ENCODE measurements around the gene BTN1A1.
"Not testable (repeated sequence)": the region's sequence is repeated elsewhere in the genome, so short reads cannot be mapped to it uniquely, and the experiment has no call there.

BTN1A1 gene

DNA sequence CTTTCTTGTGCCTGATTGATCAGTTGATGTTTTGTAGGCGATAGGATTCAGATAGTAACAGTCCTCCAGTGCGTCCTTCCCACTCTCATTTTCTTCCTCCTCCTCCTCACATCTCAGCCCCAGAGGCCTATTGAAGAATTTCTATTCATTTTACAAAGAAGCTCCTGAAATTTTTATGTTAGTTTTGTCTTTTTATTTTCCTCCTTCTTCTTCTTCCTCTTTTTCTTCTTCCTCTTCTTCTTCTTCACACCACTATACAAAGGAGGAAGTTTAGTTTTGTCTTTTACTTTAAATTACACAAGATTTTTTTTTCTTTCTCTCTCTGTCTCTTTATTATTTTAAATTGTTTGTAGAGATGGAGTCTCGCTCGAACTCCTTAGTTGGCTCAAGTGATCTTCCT lies 23.2 kb upstream of the BTN1A1 start:
- no peak for FAIRE-seq

GRCh38 chr6:26477426-26477825 lies 22.7 kb upstream of the BTN1A1 start:
- FAIRE-seq: no peak

DNA sequence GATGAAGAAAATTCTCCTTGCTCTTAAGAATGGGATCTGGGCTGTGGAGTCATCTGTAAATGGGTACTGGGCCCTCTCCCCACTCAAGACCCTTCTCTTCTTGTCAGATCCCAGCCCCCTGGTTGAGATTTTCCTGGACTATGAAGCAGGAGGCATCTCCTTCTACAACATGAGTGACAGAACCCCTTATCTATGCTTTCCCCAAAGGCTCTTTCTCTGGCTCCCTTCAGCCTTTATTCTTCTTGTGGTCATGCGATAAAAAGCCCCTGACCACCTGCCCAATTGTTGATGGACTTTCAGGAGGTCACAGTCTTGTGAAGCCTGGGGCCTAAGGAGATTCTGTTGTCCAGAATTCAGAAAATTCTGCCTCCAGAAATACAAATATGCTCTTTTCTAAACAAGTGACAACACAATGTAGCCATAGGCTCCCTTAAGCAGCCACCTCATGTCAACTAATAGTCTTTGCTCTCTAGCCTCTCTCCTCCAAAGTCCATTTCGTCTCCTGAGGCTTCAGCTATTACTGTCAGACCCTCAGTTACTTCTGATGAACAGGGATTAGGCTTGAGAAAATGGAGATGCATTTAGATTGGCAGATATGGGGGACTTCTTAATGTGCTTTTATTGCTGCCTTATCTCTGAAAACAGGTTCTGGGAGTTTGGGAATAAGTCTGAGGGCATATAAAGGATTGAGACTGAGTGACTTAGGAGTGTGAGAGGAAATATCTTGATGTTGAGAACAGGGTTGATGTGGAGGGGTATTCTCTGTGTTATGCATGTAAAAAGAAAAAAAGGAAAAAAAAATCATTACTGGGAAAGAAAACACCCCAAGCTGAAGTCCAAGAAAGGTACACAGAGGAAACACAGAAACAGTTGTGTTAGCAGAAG lies 21.8 kb upstream of the BTN1A1 start:
- no peak for FAIRE-seq

- FAIRE-seq: no peak
These were observed 21.2 kb upstream of the BTN1A1 start for GRCh38 chr6:26478985-26479278.

DNA sequence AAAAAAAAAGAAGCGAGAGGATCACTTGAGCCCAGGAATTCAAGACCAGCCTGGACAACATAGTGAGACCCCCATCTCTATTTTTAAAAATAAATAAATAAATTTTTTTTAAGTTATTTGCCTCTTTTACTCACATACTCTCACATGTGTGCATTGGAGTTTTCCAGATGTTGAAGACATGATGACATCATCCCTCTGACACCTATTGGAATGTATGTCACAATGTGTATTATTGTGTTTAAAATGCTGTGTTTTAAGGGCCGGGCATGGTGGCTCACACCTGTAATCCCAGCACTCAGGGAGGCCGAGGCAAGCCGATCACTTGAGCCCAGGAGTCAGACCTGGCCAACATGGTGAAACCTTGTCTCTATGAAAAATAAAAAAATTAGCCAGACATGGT lies 17.8 kb upstream of the BTN1A1 start:
- no peak for FAIRE-seq

DNA sequence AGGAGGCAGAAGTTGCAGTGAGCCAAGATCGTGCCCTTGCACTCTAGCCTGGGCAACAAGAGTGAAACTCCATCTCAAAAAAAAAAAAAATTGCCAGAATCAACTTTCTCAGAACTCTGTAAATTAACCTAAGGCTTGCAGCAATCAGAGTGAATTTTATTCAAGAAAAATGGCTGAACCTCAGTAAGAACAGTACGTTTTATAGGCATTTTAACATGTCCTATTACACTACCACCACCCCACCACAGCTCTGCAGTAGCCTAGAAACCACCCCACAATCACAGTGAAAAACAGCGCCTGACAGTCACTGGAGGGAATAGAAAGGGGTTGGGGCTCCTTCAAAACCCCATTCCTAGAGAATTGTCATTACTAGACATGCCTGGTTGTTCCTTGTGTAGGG lies 16.4 kb upstream of the BTN1A1 start:
- FAIRE-seq: no peak

DNA sequence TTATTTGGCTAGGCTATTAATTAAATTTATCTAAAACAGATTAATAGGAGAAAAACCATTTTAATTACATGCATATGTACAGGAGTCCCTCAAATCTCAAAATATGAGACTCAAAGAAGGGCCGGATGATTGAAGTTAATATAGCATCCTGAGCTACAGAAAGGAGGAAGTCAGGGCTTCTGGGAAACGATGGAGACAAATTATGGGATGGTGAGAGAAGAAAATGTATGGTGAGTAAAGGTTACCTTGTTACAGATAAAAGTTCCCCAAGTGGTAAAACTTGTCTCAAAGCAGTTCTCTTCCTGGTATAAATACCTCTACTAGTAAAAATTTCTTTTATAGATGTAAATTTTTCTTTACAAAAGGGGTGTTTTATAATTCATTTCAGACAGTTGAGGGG lies 15.9 kb upstream of the BTN1A1 start:
- FAIRE-seq: no peak

DNA sequence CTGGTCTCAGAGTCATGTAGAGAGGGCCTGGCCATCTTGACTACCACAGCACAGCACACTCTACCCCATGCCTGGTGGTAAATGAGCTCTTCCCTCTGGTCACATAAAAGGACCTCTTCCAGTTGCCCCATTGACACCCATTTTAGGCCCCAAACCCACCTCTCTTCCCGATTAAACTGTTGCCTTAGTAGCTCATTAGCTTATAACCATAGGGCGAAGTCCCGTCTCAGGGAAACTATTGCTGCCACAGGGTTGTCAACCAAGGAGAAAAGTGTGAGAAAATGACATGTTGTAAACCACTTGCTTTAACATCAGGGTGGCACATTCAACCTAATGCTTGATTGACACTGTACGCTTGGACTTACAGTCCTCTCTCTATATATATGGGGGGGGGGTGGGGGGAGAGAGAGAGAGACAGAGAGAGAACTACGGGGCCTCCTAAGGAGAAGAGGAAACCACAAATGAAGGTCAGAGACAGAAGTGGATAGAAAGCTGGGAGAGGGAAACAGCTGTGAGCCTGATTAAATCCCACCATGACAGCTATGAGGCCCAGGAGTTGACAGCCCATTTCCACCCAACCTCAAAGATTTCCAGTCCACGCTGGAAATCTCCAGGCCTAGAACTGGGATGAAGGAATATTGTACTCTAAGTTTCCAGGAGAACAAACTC lies 14.9 kb upstream of the BTN1A1 start:
- FAIRE-seq: no peak

DNA sequence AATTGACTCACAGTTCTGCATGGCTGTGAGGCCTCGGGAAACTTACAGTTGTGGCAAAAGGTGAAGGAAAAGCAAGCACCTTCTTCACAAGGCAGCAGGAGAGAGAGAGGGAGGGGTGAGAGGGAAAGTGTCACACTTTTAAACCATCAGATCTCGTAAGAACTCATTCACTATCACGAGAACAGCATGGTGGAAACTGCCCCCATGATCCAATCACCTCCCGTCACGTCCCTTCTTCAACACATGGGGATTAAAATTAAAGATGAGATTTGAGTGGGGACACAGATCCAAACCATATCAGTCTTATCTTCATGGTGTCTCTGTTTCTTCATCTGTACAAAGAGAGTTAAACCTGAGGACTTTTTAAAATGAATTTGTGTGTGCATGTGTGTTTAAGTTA lies 13.7 kb upstream of the BTN1A1 start:
- FAIRE-seq: no peak

GRCh38 chr6:26487466-26487865 lies 12.6 kb upstream of the BTN1A1 start:
- FAIRE-seq: no peak

DNA sequence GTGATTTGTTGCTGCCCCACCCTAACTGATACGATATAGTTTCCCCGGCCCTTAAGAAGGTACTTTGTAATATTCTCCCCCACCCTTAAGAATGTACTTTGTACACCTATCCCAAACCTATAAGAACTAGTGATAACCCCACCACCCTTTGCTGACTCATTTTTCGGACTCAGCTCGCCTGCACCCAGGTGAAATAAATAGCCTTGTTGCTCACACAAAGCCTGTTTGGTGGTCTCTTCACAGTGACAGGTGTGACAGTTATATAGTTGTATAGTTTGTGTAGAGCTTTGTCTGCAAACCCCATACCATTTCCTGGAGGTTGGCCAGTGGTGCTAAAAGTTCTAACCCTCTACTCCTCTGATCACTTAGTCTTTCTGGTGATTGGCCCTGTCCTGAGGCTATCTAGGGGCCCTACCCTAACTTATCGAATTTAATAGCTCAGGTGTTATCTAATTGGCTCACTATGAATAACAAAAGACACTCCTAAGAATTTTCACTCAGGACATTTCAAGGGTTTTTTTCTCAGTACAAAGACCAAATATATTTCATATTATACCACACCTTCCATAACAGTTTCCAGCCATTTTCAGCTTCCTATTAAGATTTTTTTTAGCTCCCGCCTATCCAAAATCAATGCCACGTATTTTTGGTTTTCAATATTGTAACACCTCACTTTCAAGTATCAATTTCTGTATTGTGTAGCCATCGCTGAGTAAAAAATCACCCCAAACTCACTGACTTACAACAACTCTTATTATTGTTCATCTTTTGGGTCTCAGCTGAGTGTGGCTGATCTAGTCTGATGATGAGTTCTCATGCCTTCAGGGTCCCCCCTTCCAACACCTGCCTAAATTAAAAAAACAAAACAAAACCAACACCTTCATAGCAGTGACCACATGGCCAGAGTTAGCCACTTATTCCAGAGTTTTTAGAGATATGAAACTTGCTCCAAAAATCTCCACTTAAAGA lies 9.8 kb upstream of the BTN1A1 start:
- no peak for FAIRE-seq

- FAIRE-seq: no peak
These were observed 8.5 kb upstream of the BTN1A1 start for GRCh38 chr6:26491604-26492003.

GRCh38 chr6:26493258-26493657 lies 6.8 kb upstream of the BTN1A1 start:
- no peak for FAIRE-seq

DNA sequence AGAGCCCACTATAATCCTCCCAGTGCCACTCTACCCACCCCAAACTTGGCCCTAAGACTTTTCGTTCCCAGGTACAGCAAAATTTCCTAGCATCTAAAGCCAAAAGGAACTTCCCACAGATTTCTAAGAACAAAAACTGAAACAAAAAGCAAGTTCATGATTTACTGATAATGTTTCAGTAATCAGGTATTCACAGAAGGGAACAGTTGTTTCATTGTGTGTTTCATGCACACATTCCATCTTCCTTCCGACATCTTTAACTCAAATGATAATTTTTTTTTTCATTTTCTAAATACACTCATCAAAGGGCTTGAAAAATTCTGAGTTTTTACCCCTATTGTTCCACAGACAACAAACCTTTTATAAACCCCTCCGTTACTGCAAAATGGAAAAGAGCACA lies 6.0 kb upstream of the BTN1A1 start:
- no peak for FAIRE-seq

DNA sequence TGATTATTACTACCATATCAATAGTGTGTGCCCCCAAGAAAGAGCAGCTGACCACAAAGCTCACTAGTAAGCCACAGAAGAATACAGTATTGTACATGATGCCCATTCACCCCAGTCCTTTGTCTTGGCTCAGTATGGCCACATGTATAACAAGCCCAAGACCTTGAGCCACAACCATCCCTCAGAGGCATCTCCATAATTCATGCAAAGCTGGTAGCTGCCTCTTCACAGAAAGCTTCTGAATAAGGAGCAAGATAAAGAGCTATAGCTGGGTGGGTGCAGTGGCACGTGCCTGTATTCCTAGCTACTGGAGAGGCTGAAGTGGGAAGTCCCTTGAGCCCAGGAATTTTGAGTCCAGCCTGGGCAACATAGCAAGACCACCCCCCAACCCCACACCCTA lies 4.8 kb upstream of the BTN1A1 start:
- FAIRE-seq: no peak

GRCh38 chr6:26497610-26498009 lies 2.5 kb upstream of the BTN1A1 start:
- FAIRE-seq: no peak

DNA sequence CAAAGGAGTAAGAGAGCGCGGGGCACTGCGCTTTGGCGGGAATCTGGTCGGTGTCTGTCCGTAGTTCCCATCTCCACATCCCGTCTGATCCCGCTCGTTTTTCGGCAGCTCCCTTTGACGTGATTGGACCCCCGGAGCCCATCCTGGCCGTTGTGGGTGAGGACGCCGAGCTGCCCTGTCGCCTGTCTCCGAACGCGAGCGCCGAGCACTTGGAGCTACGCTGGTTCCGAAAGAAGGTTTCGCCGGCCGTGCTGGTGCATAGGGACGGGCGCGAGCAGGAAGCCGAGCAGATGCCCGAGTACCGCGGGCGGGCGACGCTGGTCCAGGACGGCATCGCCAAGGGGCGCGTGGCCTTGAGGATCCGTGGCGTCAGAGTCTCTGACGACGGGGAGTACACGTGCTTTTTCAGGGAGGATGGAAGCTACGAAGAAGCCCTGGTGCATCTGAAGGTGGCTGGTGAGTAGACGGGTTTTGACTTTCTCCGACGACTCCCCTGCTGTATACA lies 1.4 kb downstream of the BTN1A1 start:
- no peak for FAIRE-seq

DNA sequence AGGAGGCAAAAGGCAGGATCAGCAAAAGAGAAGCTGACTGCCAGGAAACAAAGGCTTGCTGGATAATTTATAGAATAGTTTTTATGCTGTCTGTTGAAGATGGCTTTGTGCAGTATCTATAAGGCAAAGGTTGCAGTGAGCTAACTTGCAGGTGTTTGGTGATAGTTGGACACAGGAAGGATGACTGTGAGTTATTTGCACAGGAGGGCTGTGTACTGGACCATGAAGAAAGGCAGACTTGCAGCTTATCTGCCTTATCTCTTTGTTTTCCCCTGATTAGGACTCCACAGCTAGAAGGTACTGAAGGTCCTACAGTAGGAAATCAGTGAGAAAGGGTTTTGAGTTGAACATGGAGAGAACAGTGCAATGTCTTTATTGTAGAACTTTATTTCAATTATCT lies 2.1 kb downstream of the BTN1A1 start:
- FAIRE-seq: no peak

DNA sequence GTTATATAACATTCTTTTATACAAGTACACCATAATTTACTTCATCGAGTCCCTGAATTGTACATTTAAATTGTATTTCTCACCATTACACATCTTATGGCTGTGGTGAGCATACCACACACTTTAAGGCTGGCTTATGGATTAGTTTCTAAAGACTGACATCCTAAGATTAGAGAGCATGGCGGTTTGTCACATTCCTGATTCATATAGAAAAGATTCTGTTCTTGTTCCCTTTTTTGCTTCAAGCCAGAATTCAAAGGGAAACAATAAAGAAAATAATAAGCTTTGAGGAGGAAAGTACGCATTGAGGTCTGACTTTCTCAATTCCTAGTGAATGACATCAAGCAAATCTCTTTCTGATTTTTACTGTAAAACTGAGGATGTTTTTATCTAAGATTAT lies 2.5 kb downstream of the BTN1A1 start:
- no peak for FAIRE-seq

DNA sequence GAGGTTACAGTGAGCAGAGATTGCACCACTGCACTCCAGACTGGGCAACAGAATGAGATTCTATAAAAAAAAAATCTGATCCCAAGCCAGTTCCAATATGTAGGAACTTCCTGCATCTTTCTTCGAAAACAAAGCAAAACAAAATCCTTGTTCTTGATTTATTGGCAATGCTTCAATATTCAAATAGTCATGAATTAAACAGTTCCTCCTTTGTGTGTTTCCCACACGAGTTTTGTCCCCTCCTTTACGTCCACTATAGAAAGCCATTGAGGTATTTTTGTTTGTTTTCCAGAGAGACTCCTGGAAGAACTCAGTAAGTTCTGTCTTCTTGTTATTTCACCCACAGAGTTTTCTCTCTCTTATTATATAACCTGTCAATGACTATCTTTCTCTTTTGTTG lies 7.6 kb downstream of the BTN1A1 start:
- FAIRE-seq: no peak

DNA sequence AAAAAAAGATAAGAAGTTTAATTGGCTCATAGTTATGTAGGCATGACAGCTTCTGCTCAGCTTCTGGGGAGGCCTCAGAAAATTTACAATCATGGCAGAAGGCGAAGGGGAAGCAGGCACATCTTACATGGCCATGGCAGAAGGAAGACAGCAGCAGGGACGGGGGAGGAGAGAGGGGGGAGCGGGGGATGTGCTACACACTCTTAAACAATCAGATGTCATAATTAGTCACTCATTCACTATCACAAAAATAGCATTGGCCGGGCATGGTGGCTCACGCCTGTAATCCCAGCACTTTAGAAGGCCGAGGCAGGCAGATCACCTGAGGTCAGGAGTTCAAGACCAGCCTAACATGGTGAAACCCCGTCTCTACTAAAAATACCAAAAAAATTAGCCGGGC lies 10.9 kb downstream of the BTN1A1 start:
- FAIRE-seq: not testable (repeated sequence)

- FAIRE-seq: no peak
These were observed 14.9 kb downstream of the BTN1A1 start for GRCh38 chr6:26514984-26515383.

Measured in endometrium (tissue), 2 donors.